Mesenchymal stem cell (in vitro differentiated cells and primary cell): Measurements from ENCODE around the gene KIF13A. TPM values are rescaled to one million over a fixed set of nuclear protein-coding genes. Genes with fewer than 3 reads are reported as not detected.

Source experiments
- DNase-seq: peaks from one replicate; pipeline ENCODE4 v3.0.0-alpha.2; 2013
- H2AFZ ChIP-seq: one replicate; pipeline ENCODE4 v1.6.1; 2013; ENCODE audit warnings: low read depth, mild to moderate bottlenecking, control low read depth, inconsistent platforms, low read length, moderate library complexity
- H2AK5ac ChIP-seq: 2 replicates; pipeline ENCODE4 v1.6.1; 2013; ENCODE audit warnings: low read length, moderate library complexity, mild to moderate bottlenecking, inconsistent platforms; ENCODE audit not compliant: severe bottlenecking
- H2BK120ac ChIP-seq: one replicate; pipeline ENCODE4 v1.6.1; 2013; ENCODE audit warnings: low read depth, mild to moderate bottlenecking, inconsistent platforms, low read length, moderate library complexity
- H2BK12ac ChIP-seq, 2 experiments: one replicate each; pipeline ENCODE4 v1.6.1; 2013; ENCODE audit warnings: inconsistent platforms in 2 of 2, low read length in 2 of 2, mild to moderate bottlenecking in 2 of 2, moderate library complexity in 2 of 2, control low read depth in 1 of 2
- H2BK15ac ChIP-seq: one replicate; pipeline ENCODE4 v1.6.1; 2013; ENCODE audit warnings: mild to moderate bottlenecking, low read depth, inconsistent platforms; ENCODE audit not compliant: poor library complexity, severe bottlenecking
- H2BK5ac ChIP-seq: 2 replicates; pipeline ENCODE4 v1.6.1; 2013; ENCODE audit warnings: low read depth, mild to moderate bottlenecking, low read length, control low read depth, inconsistent platforms; ENCODE audit not compliant: poor library complexity, severe bottlenecking
- H3K14ac ChIP-seq, 2 experiments: one replicate each; pipeline ENCODE4 v1.6.1; 2013; ENCODE audit warnings: inconsistent platforms in 2 of 2, low read length in 2 of 2, control low read depth in 1 of 2, mild to moderate bottlenecking in 1 of 2, moderate library complexity in 1 of 2
- H3K18ac ChIP-seq, 2 experiments: one replicate each; pipeline ENCODE4 v1.6.1; 2013; ENCODE audit warnings: inconsistent platforms in 2 of 2, low read length in 2 of 2, control low read depth in 1 of 2, low read depth in 1 of 2, mild to moderate bottlenecking in 1 of 2
- H3K23ac ChIP-seq, 2 experiments: one replicate each; pipeline ENCODE4 v1.6.1; 2013; ENCODE audit warnings: inconsistent platforms in 2 of 2, low read length in 2 of 2, mild to moderate bottlenecking in 2 of 2, moderate library complexity in 2 of 2, control low read depth in 1 of 2
- H3K27ac ChIP-seq: 2 replicates; pipeline ENCODE4 v1.5.1; 2013; ENCODE audit warnings: mild to moderate bottlenecking, moderate library complexity, low read length, control low read depth, inconsistent platforms; ENCODE audit not compliant: poor library complexity, severe bottlenecking
- H3K27me3 ChIP-seq, 2 experiments: 2 replicates each; pipeline versions ENCODE4 v1.6.1 to v1.7.0; 2013; ENCODE audit warnings: low read length in 2 of 2, mild to moderate bottlenecking in 2 of 2, moderate library complexity in 2 of 2, control low read depth in 1 of 2, inconsistent platforms in 1 of 2; ENCODE audit not compliant: control insufficient read depth in 1 of 2, insufficient read depth in 1 of 2
- H3K36me3 ChIP-seq, 2 experiments: 2 replicates each; pipeline versions ENCODE4 v1.6.1 to v1.7.0; 2013; ENCODE audit warnings: low read length in 2 of 2, control low read depth in 1 of 2, inconsistent platforms in 1 of 2, low read depth in 1 of 2, mild to moderate bottlenecking in 1 of 2; ENCODE audit not compliant: insufficient read depth in 2 of 2, control insufficient read depth in 1 of 2
- H3K4ac ChIP-seq, 2 experiments: one replicate each; pipeline ENCODE4 v1.6.1; 2013; ENCODE audit warnings: inconsistent platforms in 2 of 2, low read length in 2 of 2, mild to moderate bottlenecking in 2 of 2, moderate library complexity in 2 of 2, control low read depth in 1 of 2, low read depth in 1 of 2
- H3K4me1 ChIP-seq: 2 replicates; pipeline ENCODE4 v1.6.1; 2013; ENCODE audit warnings: low read depth, low read length, control low read depth; ENCODE audit not compliant: control insufficient read depth, insufficient read depth
- H3K4me2 ChIP-seq: 2 replicates; pipeline ENCODE4 v1.6.1; 2013; ENCODE audit warnings: low read length, mild to moderate bottlenecking, inconsistent platforms; ENCODE audit not compliant: poor library complexity, severe bottlenecking
- H3K4me3 ChIP-seq, 2 experiments: 2 replicates each; pipeline versions ENCODE4 v1.5.1 to v1.7.0; 2013; ENCODE audit warnings: low read length in 2 of 2, mild to moderate bottlenecking in 2 of 2, control low read depth in 1 of 2, low read depth in 1 of 2; ENCODE audit not compliant: insufficient read depth in 1 of 2
- H3K79me1 ChIP-seq: replicated peaks from 2 replicates; pipeline ENCODE4 v1.6.1; 2013; ENCODE audit warnings: mild to moderate bottlenecking, control low read depth, low read length, inconsistent platforms; ENCODE audit not compliant: poor library complexity, severe bottlenecking
- H3K9ac ChIP-seq: 2 replicates; pipeline ENCODE4 v1.7.0; 2013; ENCODE audit warnings: mild to moderate bottlenecking, low read length, moderate library complexity
- H3K9me3 ChIP-seq: 2 replicates; pipeline ENCODE4 v1.7.0; 2013; ENCODE audit warnings: mild to moderate bottlenecking, low read length; ENCODE audit not compliant: control insufficient read depth
- H4K8ac ChIP-seq: one replicate; pipeline ENCODE4 v1.6.1; 2013; ENCODE audit warnings: inconsistent platforms, mild to moderate bottlenecking, low read length, moderate library complexity
- H4K91ac ChIP-seq: one replicate; pipeline ENCODE4 v1.6.1; 2013; ENCODE audit warnings: mild to moderate bottlenecking, low read length, inconsistent platforms
- WGBS: methylation state at CpG from one replicate; pipeline ENCODE4 v1.1.7; 2013; ENCODE audit warnings: mixed read lengths; 5-methylcytosine and 5-hydroxymethylcytosine counted together
- small RNA-seq: library from polyadenylated mRNA; stranded (forward); fragments of <200 nt; extraction: miRNeasy Mini kit (QIAGEN cat#:217004); gene quantifications from one replicate; pipeline ENCODE3, GENCODE V24; 2013; ENCODE audit warnings: low read depth

Gene KIF13A

GRCh38 chr6:17712576-17712975, 274.9 kb downstream of the KIF13A start:
- H3K79me1 ChIP-seq, result peaks cover 5% of the 10 kb centered on the region
- no peak overlapping the region for H3K4me2 ChIP-seq
- no peak overlapping the region for H2AK5ac ChIP-seq
- no peaks in the 10 kb centered on the region for H3K9me3 ChIP-seq
- no peak overlapping the region for H2BK15ac ChIP-seq
- H3K36me3 ChIP-seq, result no peaks in the 10 kb centered on the region
- H2BK120ac ChIP-seq, result no peak overlapping the region
- no peak overlapping the region for H3K4me3 ChIP-seq
- H2BK5ac ChIP-seq, result no peak overlapping the region
- peaks cover 5% of the 10 kb centered on the region for H3K4me1 ChIP-seq
- H3K14ac ChIP-seq, result no peak overlapping the region
- no peak overlapping the region for H2AFZ ChIP-seq
- H4K91ac ChIP-seq, result no peak overlapping the region
- no peak overlapping the region for H3K4ac ChIP-seq
- no peak overlapping the region for H3K18ac ChIP-seq
- no peaks in the 10 kb centered on the region for H3K27me3 ChIP-seq
- H2BK12ac ChIP-seq, result no peak overlapping the region
- no peak overlapping the region for H4K8ac ChIP-seq
- peak; percentile 49 for DNase-seq
- H3K27ac ChIP-seq, result no peak overlapping the region
- H3K9ac ChIP-seq, result no peak overlapping the region
- no peak overlapping the region for H3K23ac ChIP-seq
- WGBS, result 20% methylated on average over 1 of the region's 1 CpG

DNA sequence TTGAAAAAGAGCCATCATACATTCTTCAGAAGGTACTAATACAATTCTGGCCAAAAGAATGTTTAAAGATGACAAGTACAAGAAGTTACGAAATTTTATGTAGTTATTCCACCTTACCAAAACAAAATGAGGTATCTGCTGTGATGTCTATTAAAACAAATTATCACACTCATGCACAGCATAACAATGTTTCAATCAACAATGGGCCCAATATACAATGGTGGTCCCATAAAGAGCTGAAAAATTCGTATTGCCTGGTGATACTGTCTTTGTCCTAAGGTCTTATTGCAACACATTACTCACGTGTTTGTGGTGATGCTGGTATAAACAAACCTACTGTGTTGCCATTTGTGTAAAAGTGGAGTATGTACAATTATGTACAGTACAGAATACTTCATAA, 277.1 kb downstream of the KIF13A start:
- Histone ChIP-seq H3K14ac (no peak overlapping the region), H2AK5ac (no peak overlapping the region), H2BK5ac (no peak overlapping the region), H4K8ac (no peak overlapping the region), H3K4ac (no peak overlapping the region), H3K27me3 (no peaks in the 10 kb centered on the region), H3K4me1 (peaks cover 2% of the 10 kb centered on the region), H2AFZ (no peak overlapping the region), H3K9me3 (no peaks in the 10 kb centered on the region), H3K4me2 (no peak overlapping the region), H2BK12ac (no peak overlapping the region), H3K79me1 (peaks cover 6% of the 10 kb centered on the region), H2BK15ac (no peak overlapping the region), H3K9ac (peak overlapping the region; percentile 4), H4K91ac (no peak overlapping the region), H3K18ac (no peak overlapping the region), H3K27ac (no peak overlapping the region), H3K23ac (no peak overlapping the region), H3K36me3 (no peaks in the 10 kb centered on the region), H2BK120ac (no peak overlapping the region), H3K4me3 (no peak overlapping the region)
- DNase-seq, result peak; percentile 90
- WGBS, result 0% methylated on average over 2 of the region's 3 CpGs

DNA sequence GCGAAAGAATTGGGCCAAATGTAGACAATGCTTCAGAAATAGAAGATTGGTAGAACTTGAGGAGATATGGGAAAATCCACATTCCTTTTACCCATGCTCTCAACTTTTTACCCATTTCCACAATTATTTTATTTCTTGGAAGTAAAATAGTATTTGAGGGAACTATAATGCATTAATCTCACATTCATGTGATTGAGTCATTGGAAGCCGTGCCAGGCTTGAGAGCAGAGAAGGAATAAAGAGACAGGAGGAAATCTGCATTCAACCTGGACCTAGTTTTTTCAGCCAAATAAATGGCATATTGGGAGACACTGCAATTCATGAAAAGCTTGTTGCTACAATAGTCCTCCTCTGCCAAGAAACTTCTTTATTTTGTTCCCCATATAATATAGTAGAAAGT, 278.0 kb downstream of the KIF13A start:
- Histone ChIP-seq H3K4ac (no peak overlapping the region), H2AK5ac (no peak overlapping the region), H3K27ac (no peak overlapping the region), H3K14ac (no peak overlapping the region), H3K79me1 (peaks cover 6% of the 10 kb centered on the region), H3K9me3 (no peaks in the 10 kb centered on the region), H2BK15ac (no peak overlapping the region), H3K23ac (no peak overlapping the region), H3K4me2 (no peak overlapping the region), H2AFZ (no peak overlapping the region), H2BK5ac (no peak overlapping the region), H3K9ac (no peak overlapping the region), H3K4me1 (peaks cover 3% of the 10 kb centered on the region), H2BK120ac (no peak overlapping the region), H4K8ac (no peak overlapping the region), H4K91ac (no peak overlapping the region), H3K18ac (no peak overlapping the region), H3K4me3 (no peak overlapping the region), H2BK12ac (no peak overlapping the region), H3K27me3 (no peaks in the 10 kb centered on the region), H3K36me3 (no peaks in the 10 kb centered on the region)
- WGBS, result 91% methylated on average over 1 of the region's 2 CpGs
- no peak for DNase-seq

Small RNAs within 50 kb of the gene (small RNA-seq; reads per million reads assigned to genes)
- not detected for gene RF00019
- gene RNA5SP204, result 2.9 reads per million, percentile 12 among the genes with 10 or more reads in this experiment
